HG02678 (cell line): ENCODE data around the gene SUGP1.
"Not testable (repeated sequence)": the region's sequence is repeated elsewhere in the genome, so short reads cannot be mapped to it uniquely, and the experiment has no call there.

Source experiments
- ATAC-seq: cut with Tn5 transposase; IDR thresholded peaks from one replicate; pipeline ENCODE4 v1.9.1; 2021; ENCODE audit warnings: mild to moderate bottlenecking, moderate library complexity; ENCODE audit not compliant: unreplicated experiment

The SUGP1 gene, protein sequence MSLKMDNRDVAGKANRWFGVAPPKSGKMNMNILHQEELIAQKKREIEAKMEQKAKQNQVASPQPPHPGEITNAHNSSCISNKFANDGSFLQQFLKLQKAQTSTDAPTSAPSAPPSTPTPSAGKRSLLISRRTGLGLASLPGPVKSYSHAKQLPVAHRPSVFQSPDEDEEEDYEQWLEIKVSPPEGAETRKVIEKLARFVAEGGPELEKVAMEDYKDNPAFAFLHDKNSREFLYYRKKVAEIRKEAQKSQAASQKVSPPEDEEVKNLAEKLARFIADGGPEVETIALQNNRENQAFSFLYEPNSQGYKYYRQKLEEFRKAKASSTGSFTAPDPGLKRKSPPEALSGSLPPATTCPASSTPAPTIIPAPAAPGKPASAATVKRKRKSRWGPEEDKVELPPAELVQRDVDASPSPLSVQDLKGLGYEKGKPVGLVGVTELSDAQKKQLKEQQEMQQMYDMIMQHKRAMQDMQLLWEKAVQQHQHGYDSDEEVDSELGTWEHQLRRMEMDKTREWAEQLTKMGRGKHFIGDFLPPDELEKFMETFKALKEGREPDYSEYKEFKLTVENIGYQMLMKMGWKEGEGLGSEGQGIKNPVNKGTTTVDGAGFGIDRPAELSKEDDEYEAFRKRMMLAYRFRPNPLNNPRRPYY

DNA sequence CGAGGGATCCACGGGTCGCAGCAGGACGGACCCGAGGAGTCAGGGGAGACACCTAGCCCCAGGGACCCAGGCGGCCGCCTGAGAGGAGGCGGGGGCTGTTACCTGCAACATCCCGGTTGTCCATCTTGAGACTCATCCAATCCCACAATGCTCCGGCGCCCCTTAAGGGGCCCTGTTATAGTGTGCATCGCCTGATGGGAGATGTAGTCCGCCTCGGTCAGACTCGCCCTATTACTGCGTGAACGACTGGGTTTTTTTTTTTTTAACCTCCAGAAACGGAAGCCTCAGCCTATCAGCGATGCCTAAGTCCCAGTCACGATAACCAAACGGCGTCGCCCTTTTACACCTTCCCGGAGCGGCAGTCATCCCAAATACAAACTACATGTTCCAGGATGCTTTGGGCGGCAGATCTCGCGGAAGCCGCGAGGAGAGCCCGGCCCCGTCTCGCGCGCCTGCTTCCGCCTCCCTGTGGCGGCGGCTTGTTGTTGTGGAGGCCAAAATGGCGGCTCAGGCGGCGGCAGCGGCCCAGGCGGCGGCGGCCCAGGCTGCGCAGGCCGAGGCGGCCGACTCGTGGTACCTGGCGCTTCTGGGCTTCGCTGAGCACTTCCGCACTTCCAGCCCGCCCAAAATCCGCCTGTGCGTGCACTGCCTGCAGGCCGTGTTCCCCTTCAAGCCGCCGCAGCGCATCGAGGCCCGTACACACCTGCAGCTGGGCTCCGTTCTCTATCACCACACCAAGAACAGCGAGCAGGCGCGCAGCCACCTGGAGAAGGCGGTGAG lies at the start of gene SUGP1, which contains the start of gene MAU2:
Gene SUGP1, minus strand, starts transcription at position 149 of the 780 bp plus-strand sequence. Its CDS starts 13 bp downstream, at position 136.
Gene MAU2, plus strand, starts transcription at position 469 of the 780 bp plus-strand sequence. Its CDS starts 31 bp downstream, at position 500.
- peak; percentile 91 for ATAC-seq

DNA sequence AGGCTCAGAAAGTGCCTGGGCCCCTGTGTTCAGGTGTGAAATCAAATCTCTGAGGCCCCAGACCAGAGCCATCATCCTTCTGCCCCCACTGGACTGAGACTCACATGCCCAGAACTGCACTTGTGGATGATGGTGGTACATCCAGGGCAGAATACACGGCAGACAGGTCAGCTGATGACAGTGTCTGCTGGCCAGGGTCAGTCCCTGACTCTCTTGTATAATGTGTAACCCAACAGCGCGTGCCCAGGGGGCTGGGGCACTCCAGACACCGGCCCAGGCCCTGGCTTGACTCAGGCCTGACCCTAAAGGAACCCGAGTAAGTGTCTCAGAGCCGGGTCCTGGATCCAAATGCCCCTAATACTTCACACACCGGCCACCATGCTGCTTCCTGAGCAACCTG lies 47.8 kb upstream of the SUGP1 start:
- ATAC-seq: no peak

DNA sequence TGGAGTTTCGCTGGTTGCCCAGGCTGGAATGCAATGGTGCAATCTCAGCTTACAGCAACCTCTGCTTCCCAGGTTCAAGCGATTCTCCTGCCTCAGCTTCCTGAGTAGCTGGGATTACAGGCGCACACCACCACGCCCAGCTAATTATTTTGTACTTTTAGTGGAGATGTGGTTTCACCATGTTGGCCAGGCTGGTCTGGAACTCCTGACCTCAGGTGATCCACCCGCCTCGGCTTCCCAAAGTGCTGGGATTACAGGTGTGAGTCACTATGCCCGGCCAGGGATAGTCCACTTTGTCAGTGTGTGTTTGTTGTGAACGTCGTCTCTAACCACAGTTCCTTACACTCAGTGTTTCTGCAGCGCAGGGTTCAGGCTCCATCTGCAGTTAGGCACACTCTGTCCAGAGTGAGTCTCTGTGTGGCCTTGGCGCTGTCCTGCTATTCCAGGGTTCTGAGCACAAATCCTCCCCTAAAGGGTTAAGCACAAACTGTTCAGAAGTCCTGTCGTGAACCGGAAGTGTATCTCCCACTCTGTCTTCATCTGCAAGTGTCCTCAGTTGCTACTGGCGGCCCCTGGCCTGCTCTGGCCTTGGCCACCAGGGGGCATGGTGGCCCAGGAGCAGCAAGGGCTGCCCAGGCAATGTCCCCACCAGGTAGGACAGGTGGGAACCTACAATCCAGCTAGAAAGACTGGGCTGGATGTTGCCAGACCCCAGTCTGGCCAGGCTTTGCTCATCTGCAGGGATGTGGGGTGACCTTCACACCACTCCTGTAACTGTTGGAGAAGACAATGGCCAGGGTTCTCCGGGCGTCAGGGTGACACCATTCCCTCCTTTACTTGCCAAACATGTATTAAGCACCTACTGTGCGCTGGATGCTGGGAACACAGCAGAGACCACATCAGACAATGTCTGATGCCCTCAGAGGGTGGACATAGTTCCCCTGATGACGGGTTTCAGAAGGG lies 46.4 kb upstream of the SUGP1 start:
- no peak for ATAC-seq

DNA sequence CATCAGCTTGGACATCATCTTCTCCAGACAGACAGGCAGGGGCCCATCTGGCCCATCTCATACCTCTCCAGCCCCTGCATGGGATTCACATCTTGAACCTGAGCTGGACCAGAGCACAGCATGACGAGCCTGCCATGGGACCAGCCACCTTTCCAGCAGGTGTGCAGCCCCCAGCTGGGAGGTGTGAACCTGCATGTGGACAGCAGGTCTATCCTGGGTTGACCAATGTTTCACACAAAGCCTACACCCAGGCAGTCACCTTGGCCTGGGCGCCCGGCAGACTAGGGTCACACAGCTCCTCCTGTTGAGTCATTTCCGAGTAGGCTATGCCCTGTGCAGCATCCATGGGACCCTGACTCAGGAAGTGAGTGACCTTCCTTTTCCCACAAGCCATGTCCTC lies 41.8 kb upstream of the SUGP1 start:
- ATAC-seq: no peak

DNA sequence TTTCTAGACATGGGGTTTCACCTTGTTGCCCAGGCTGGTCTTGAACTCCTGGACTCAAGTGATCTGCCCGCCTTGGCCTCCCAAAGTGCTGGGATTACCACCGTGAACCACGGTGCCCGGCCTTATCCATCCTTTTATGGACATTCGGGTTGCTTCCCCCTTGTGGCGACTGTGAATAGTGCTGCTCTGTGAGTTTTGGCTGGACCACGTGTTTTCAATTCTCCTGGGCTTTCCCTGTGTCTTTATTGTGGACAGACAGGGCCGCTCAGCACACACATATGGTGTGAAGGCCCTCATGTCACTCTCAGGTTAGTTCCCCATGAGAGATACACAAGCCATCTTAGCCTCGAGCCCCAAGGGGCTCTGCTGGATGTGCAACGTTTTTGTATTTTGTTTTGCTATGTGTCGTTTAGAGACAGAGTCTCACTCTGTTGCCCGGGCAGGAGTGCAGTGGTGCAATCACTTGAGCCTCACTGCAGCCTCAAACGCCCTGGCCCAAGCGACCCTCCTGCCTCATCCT lies 40.8 kb upstream of the SUGP1 start:
- no peak for ATAC-seq

DNA sequence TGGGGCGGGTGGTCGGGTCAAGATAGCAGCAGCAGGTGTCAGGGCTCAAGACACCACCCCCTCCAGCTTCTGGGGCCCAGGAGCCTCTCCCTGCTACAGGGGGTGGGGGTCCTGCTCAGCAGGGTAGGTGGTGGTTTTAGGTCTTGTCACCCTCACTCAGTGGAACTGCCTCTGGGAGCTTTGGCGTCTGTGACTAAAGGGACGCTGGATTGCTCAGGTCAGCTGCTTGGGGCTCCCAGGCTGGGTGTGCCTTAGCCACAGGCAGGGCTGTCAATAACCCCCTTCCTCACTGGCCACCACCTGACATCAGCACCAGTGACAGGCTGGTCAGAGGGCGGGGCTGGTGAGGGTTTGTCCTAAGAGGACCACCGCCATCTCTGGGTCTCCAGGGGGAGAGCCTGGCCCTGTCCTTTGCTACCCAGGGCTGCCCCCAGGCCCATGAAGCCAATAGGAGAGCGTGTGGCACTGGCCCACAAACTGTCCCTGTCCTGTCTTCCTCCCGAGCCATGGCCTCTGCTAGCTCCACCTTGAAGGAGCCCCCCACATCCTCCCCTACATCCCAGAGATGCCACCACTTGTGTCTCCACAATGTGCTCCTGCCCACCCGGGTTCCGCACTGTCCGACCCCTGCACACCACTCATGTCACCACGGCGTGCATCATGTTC lies 36.7 kb upstream of the SUGP1 start:
- no peak for ATAC-seq

DNA sequence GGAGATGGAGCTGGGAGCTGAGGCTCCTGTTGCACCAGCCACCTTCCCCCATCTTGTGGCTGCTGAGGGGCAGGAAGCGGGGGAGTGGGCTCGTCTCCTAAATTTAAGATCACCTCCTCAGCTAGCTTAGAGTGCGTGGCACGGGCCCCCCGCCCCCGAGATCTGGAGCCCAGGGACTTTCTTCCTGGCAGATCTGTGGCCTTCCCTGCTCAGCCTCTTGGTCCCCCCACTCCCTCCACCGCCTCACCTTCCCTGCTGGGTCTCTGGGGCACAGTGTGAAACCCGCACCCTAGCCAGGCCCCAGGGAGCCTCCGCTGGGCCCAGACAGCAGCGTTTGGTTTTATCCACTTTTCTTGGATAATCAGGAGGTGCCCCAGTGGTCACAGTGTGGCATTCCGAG lies 36.2 kb upstream of the SUGP1 start:
- no peak for ATAC-seq

DNA sequence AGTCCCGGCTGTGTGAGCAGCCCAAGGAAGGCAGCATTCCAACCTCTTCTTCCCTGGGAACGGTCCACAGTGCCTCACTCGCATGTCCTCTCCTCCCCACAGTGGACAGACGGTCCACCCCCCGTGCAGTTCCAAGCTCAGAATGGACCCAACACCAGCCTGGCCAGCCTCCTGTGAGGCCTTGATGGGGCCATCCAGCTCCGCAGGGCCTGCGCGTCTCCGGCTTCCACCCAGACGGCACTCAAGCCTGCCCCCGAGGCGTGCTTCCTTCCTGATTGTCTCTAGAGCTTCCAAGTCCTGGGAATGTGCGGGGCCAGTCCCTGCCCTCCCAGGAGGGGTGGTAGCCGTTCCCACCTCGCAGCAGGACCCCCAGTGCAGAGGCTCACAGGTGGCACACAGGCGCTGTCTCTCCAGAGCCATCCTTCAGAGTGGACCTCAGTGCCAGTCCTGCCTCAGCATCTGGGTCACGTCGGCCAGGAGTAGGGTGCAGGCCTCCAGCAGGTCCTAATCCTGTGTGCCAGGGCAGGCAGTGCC lies 35.4 kb upstream of the SUGP1 start:
- no peak for ATAC-seq

DNA sequence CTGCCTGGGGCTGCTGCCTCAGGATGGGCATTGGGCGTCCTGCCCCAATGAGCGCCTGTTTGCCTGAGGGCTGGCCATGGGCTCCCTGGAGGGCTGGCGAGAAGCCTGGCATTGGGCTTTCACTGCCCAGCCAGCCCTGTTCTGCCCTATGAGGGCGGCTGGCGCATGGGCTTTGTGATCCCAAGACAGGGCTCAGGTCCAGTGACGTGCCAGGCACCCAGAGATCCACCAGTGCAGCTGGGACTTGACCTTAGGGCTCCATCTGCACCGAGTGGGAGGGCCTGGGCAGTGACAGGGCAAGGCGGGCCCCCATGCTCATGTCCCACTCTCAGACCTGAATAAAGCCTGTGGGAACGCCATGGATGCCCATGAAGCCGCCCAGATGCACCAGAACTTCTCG lies 34.6 kb upstream of the SUGP1 start:
- no peak for ATAC-seq

DNA sequence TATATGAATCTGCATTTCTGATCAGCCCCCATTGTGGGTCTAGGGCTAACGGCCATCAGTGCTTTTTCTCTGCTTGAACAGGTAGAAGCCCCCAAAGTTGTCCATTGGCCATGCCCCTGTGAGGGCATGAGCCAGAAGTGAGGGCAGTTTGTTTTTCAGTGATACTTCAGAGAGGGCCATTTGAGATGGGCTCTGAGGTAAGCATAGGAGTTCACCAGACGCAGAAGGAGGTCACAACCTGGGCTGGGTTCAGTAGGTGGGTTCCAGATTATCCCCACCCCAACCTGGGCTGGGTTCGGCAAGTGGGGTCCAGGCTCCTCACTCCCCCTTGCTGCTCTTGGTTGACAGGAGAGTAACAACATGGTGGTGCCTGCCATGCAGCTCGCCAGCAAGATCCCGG lies 33.7 kb upstream of the SUGP1 start:
- no peak for ATAC-seq

DNA sequence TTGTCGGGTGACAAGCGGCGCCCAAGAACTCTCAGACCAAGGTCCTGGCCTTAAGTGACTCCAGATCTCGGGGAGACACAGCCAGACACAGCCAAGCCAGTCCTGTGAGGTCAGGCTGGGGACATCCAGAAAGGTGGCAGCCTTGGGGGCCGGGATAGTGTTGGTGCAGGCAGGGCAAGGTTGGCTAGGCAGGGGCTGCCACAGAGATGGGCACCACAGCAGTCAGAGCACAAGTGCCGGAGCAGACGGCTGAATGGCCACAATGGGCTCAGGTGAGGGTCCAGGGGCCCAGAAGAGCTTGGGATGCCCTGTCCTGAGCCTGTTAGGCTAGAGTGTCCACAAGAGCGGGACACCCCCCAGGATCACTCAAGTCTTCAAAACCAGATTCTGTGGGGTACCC lies 32.5 kb upstream of the SUGP1 start:
- ATAC-seq: no peak

DNA sequence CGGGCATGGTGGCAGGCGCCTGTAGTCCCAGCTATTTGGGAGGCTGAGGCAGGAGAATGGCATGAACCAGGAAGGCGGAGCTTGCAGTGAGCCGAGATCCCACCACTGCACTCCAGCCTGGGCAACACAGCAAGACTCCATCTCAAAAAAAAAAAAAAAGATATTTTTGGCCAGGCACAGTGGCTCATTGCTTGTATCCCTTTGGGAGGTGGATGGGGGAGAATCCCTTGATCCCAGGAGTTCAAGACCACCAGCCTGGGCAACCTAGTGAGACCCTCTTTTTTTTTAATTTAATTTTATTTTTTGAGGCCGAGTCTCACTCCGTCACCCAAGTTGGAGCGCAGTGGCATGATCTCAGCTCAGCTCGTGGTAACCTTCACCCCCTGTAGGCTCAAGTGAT lies 30.4 kb upstream of the SUGP1 start:
- ATAC-seq: not testable (repeated sequence)

DNA sequence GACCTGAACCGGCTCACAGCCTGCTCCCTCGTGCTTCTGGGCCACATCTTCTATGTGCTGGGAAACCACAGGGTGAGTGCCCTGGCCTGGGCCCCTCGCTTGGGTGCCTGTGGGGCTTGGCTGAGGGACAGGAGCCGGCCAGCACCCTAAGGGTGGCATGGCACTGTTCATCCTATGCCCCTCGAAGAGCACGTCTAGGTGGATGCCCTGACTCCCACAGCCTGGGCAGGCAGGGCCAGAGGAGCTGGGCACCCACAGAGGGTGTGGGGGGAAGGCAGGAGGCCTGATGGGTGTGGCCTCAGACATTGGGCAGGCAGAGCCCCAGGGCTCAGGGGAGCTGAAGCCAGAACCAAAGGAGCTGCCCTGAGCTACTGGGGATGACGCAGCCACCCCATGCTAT lies 29.1 kb upstream of the SUGP1 start:
- ATAC-seq: no peak

DNA sequence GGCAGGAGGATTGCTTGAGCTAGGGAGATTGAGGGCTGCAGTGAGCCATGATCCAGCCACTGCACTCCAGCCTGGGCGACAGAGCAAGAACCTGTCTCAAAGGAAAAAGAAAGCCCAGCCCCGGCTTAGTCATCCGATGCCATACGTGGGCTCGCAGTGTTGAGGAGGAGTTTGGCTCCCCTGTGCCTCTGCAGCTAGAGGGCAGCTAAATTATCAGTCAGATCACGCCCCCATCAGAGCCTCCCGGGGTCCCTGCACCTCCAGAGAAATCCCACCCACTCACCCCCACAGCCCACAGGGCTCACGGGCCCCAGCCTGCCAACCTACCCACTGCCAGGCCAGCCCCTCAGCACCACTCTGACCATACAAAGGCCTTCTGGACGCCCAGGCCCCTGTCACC lies 28.0 kb upstream of the SUGP1 start:
- ATAC-seq: no peak

DNA sequence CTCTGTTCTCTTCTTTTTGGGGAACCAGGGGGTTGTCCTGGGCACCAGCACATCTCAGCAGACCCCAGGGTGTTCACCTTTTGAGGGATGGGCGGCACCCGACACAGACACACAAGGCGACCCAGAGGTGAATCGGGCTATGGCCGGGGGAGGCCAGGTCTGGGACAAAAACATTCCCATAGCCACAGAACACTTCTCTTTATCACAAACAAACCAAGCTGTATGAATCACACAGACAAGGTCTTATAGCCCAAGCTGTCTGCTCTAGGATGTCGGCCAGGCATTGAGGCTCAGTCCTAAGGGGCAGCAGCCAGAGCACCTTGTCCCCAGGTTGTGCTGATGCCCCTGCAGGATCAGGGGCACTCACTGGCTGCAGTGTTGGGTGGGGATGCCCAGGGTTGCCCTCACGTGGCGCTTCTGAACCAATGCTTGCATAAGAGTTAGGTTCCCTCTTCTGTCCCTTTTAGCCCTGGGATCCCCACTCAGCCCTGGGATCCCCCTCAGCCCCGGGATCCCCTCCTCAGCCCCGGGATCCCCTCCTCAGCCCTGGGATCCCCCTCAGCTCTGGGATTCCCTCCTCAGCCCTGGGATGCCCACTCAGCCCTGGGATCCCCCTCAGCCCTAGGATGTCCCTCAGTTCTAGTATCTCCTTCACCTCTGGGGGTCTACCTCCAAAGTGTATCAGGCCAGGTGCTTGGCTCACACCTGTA lies 27.2 kb upstream of the SUGP1 start:
- ATAC-seq: no peak

DNA sequence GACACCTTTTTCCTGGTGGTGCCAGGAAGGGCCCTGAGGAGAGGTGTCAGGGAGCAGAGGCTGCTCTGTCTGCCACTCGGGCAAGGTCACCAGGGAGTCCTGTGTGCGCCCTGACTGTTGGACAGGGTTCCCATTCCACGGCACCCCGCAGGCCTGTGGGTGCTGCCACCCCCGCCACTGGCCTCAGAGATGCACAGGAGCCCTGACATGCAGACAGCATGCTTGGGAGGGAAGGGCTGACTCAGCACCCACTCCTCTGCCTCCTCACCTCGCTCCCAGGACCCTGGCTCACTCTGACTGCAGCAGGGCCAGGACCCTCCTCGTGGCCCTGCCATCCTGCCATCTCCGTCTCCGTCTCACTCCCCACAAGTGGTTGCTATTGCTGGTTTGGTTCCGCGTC lies 25.7 kb upstream of the SUGP1 start:
- ATAC-seq: no peak

DNA sequence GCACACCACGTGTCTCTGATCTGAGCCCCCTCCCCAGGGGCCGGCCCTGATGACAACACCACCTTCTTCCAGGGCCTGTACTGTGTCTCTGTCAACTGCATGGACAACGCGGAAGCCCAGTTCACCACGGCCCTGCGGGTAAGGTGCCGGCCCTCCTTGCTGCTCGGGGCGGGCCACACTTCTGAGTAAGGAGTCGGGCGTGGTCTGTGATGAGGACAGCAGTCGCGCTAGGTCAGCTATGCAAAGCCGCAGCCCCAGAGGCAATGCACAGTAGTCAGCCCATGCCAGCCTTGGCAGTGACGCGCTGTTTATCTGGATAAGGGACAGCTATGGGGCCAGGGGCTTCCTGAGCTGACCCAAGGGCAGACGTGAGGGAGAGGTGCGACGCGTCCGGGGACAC lies 24.9 kb upstream of the SUGP1 start:
- ATAC-seq: no peak

DNA sequence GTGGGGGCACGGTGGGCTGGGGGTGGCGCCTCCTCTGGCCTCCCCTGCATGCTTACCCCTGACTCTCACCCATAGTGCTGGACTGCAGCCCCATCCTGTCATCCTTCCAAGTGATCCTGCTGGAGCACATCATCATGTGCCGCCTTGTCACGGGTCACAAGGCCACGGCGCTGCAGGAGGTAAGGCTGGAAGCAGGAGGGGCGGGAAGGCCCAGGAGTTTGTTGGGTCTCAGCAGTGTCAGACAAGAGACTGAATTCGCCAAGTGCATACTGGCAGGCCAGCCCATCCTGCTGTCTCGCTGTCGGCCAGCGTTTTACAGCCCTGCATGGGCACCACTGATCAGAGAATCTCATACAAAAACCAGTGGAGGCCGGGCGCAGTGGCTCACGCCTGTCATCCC lies 23.5 kb upstream of the SUGP1 start:
- no peak for ATAC-seq

DNA sequence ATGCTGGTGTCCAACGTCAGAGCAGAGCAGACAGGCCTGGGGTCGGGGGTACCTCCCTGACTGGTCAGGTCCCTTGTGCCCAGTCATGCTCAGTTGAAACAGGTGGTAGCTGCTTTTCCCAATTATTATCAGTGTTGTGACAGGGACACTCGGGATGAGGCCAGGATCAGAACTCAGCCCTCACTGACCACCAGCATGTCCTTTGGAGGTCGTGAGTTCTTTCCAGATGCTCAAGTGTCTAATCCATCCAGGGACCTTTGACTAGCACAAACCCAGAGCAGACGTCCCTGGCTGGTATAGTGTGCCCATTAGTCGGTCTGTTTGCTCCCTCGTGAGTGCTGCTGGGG lies 22.7 kb upstream of the SUGP1 start:
- ATAC-seq: no peak
